K562 (cell line): Measurements from ENCODE around the gene HSD17B11. TPM values are rescaled to one million over a fixed set of nuclear protein-coding genes. Genes with fewer than 3 reads are reported as not detected.

Source experiments
- ATF7 ChIP-seq: fragments of 450-650 bp; IDR thresholded peaks from 2 replicates; pipeline ENCODE4 v1.7.1; 2014; ENCODE audit warnings: mild to moderate bottlenecking, moderate library complexity
- CC2D1A ChIP-seq: fragments of 450-650 bp; IDR thresholded peaks from 2 replicates; pipeline ENCODE4 v1.6.1; 2017; ENCODE audit warnings: mild to moderate bottlenecking
- CHD7 ChIP-seq: fragments of 200-600 bp; sonication (generic); IDR thresholded peaks from one replicate; pipeline ENCODE4 v1.6.1; 2012; ENCODE audit warnings: mild to moderate bottlenecking, low read depth, low read length, inconsistent platforms
- ELF4 ChIP-seq: fragments of 450-650 bp; formaldehyde crosslinking; IDR thresholded peaks from 2 replicates; pipeline ENCODE4 v1.4.0; 2022; ENCODE audit warnings: missing genetic modification characterization
- KAT7 ChIP-seq: sonication (generic); formaldehyde crosslinking; IDR thresholded peaks from 2 replicates; pipeline ENCODE4 v1.8.0; 2022; ENCODE audit warnings: missing genetic modification reagents, mild to moderate bottlenecking, borderline replicate concordance
- KDM4B ChIP-seq, 2 experiments: fragments of 450-650 bp in 1 of 2; sonication (generic) in 1 of 2; IDR thresholded peaks; 2 replicates each; pipeline ENCODE4 v1.6.1; 2016 to 2017; ENCODE audit warnings: borderline replicate concordance in 2 of 2, antibody characterized with exemption in 1 of 2, low read depth in 1 of 2, mild to moderate bottlenecking in 1 of 2
- MAFG ChIP-seq: fragments of 450-650 bp; conservative IDR thresholded peaks from 2 replicates; pipeline ENCODE4 v1.6.1; 2016; ENCODE audit warnings: missing genetic modification characterization, missing compliant biosample characterization
- NCOR1 ChIP-seq: fragments of 450-650 bp; IDR thresholded peaks from 2 replicates; pipeline ENCODE4 v1.6.1; 2016; ENCODE audit warnings: mild to moderate bottlenecking, moderate library complexity
- NEUROD1 ChIP-seq: fragments of 150-350 bp; IDR thresholded peaks from 2 replicates; pipeline ENCODE4 v1.6.1; 2014; ENCODE audit warnings: borderline replicate concordance, low read length, low read depth; ENCODE audit not compliant: partially characterized antibody
- PHB2 ChIP-seq: fragments of 450-650 bp; IDR thresholded peaks from 2 replicates; pipeline ENCODE4 v1.6.1; 2017; ENCODE audit warnings: low read depth
- PKNOX1 ChIP-seq: fragments of 450-650 bp; IDR thresholded peaks from 2 replicates; pipeline ENCODE4 v1.6.1; 2016
- RCOR1 ChIP-seq, 2 experiments: IDR thresholded peaks; 2 replicates each; pipeline ENCODE4 v1.6.1; 2012; ENCODE audit warnings: low read depth in 2 of 2, low read length in 2 of 2, borderline replicate concordance in 1 of 2, improper control_type of control experiment in 1 of 2
- SMAD4 ChIP-seq: fragments of 250-450 bp; sonication (Bioruptor Pico); conservative IDR thresholded peaks from 2 replicates; pipeline ENCODE4 v1.8.0; 2021; ENCODE audit warnings: inconsistent platforms, mild to moderate bottlenecking, moderate library complexity
- SP2 ChIP-seq: IDR thresholded peaks from 2 replicates; pipeline ENCODE4 v1.6.1; 2011; ENCODE audit warnings: mild to moderate bottlenecking, low read depth, low read length, moderate library complexity; ENCODE audit not compliant: poor library complexity, severe bottlenecking; ENCODE audit errors: extremely low read depth
- TCF7L2 ChIP-seq: fragments of 150-350 bp; IDR thresholded peaks from 2 replicates; pipeline ENCODE4 v1.6.1; 2016; ENCODE audit warnings: low read depth, mild to moderate bottlenecking, low read length, moderate library complexity
- U2AF2 ChIP-seq: fragments of 200-400 bp; formaldehyde crosslinking; optimal IDR thresholded peaks from 2 replicates; pipeline ENCODE3; 2017; ENCODE audit warnings: low read depth, mild to moderate bottlenecking, low read length
- ZNF146 ChIP-seq: IDR thresholded peaks from one replicate; pipeline ENCODE4 v1.6.1; 2018; ENCODE audit warnings: missing compliant biosample characterization; ENCODE audit not compliant: unreplicated experiment
- polyA plus RNA-seq, 8 experiments: library from polyadenylated mRNA; depleted of rRNA in 4 of 8; stranded (reverse) in 5 of 8; unstranded in 3 of 8; fragments of >200 nt; fragmentation: Nextera tagmentation in 2 of 8; fragmentation: Illumina TruSeq in 1 of 8; extraction: Ambion mirVana in 2 of 8; extraction: Trizol in 1 of 8; gene quantifications; 2 replicates each; pipeline versions ENCODE4 v1.2.1 to v1.2.3, GENCODE V29; 2011 to 2014; ENCODE audit warnings: inconsistent platforms in 1 of 8, missing spikeins in 1 of 8
- total RNA-seq, 7 experiments: library from RNA; depleted of rRNA in 6 of 7; stranded (reverse); fragments of >200 nt in 6 of 7; fragmentation: Illumina TruSeq in 2 of 7; extraction: Trizol in 2 of 7; gene quantifications; 2 replicates each; pipeline versions ENCODE4 v1.2.1 to v1.2.3, GENCODE V29; 2011 to 2021; ENCODE audit warnings: low replicate concordance in 1 of 7

Gene HSD17B11
- total and polyA plus RNA-seq, 9 of the 15 experiments (the other 6 are each of a cell fraction or from before 2014, with no cell fraction given) = 26.0 to 108 (median 81.0) TPM

- TF ChIP-seq ATF7 (peak; percentile 83), SMAD4 (CRISPR knock-in tag) (peak; percentile 59), ELF4 (CRISPR knock-in tag) (no peak), U2AF2 (no peak), CC2D1A (no peak), KDM4B (IDR thresholded peaks at IDR 0.05; ENCODE audit: borderline replicate concordance in 2 of 2, low read depth in 1 of 2) (peak in 1 of 2 experiments; percentile 53; a peak in 1 of 4 replicates), CHD7 (no peak), ZNF146 (CRISPR knock-in tag) (no peak), SP2 (no peak), MAFG (no peak), PKNOX1 (no peak), RCOR1 (IDR thresholded peaks at IDR 0.05; ENCODE audit: borderline replicate concordance in 1 of 2, low read depth in 2 of 2, low read length in 2 of 2) (peak in 1 of 2 experiments; percentile 84; a peak in 3 of 4 replicates), NEUROD1 (peak; percentile 49), TCF7L2 (no peak), NCOR1 (peak; percentile 48), KAT7 (CRISPR knock-in tag) (peak; percentile 61; the same call in 1 of the 2 replicates), PHB2 (no peak)
Measured at GRCh38 chr4:87390891-87391575, at the start of gene HSD17B11 (continued).
